ENCODE results near the gene STEAP4. TPM values are rescaled to one million over a fixed set of nuclear protein-coding genes. Genes with fewer than 3 reads are reported as not detected.

STEAP4 gene
- total RNA-seq, 1 donor from 2014 or later: not detected

DNA sequence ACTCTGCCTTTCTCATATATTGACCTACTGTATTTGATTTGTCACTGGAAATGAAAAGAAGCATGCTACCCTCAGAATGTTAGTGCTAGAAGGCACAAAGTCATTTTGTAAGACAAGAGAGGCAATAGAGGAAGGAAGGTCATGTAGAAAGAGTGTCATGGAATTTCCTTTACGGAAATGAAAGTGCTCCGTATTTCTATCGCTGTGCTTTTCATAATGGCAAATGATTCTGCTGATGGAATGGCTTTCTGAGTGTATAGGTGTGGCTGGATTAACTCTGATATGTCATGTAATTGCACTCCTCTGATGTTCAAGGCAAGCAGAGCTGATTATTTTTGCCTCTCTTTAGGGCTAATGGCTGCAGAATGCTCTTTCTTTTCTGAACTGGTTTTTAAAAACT is 15.5 kb upstream of the STEAP4 start:
- no peak overlapping the region for H3K27ac Mint-ChIP-seq
- DNase-seq (ENCODE audit: low spot score): no peak
- no peak overlapping the region for H3K4me3 Mint-ChIP-seq
- Histone ChIP-seq H3K4me2 (no peak overlapping the region), H3K79me2 (ENCODE audit: low read depth) (no peaks in the 10 kb centered on the region), H3K4me1 (no peaks in the 10 kb centered on the region), H3F3A (ENCODE audit: low read depth) (no peaks in the 10 kb centered on the region), H3K4me3 (no peak overlapping the region), H3K9ac (no peak overlapping the region), H3K9me3 (ENCODE audit: low read depth) (no peaks in the 10 kb centered on the region), H4K20me1 (ENCODE audit: low read depth) (no peaks in the 10 kb centered on the region), H3K27me3 (no peaks in the 10 kb centered on the region), H3K27ac (no peak overlapping the region), H3K36me3 (no peaks in the 10 kb centered on the region), H2AFZ (replicated peaks) (no peak overlapping the region)
- no peaks in the 10 kb centered on the region for H3K4me1 Mint-ChIP-seq
- TF ChIP-seq, protein P1, sequence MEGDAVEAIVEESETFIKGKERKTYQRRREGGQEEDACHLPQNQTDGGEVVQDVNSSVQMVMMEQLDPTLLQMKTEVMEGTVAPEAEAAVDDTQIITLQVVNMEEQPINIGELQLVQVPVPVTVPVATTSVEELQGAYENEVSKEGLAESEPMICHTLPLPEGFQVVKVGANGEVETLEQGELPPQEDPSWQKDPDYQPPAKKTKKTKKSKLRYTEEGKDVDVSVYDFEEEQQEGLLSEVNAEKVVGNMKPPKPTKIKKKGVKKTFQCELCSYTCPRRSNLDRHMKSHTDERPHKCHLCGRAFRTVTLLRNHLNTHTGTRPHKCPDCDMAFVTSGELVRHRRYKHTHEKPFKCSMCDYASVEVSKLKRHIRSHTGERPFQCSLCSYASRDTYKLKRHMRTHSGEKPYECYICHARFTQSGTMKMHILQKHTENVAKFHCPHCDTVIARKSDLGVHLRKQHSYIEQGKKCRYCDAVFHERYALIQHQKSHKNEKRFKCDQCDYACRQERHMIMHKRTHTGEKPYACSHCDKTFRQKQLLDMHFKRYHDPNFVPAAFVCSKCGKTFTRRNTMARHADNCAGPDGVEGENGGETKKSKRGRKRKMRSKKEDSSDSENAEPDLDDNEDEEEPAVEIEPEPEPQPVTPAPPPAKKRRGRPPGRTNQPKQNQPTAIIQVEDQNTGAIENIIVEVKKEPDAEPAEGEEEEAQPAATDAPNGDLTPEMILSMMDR (IDR thresholded peaks at IDR 0.05): no peak
- H3K36me3 Mint-ChIP-seq: no peaks in the 10 kb centered on the region
- H3K27me3 Mint-ChIP-seq (ENCODE audit: insufficient read depth, low read depth): no peaks in the 10 kb centered on the region
- H3K9me3 Mint-ChIP-seq: no peaks in the 10 kb centered on the region

DNA sequence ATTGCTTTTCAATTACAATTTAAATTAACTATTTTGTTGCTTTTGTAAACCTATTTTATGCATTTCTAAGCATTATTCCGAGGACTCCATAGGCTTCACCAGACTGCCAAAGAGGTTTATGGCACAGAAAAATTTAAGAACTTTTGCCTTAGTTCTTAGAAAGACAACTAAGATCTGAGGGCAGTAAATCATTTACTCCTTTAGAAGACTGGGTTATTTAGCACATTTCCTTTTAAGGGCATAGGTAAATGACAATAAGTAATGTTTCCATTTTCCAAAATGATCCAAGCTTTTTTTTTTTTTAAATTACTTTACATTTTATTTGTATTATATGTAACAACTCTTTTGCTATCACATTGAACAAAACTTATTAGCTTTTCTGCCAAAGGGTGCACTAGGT is 15.0 kb upstream of the STEAP4 start:
- H3K27ac Mint-ChIP-seq: no peak overlapping the region
- H3K9ac ChIP-seq: no peak overlapping the region
- H3K4me1 ChIP-seq: no peaks in the 10 kb centered on the region
- H3K4me3 Mint-ChIP-seq: no peak overlapping the region
- no peak overlapping the region for H3K4me2 ChIP-seq
- H3K36me3 Mint-ChIP-seq: no peaks in the 10 kb centered on the region
- H3K36me3 ChIP-seq: no peaks in the 10 kb centered on the region
- no peak for TF ChIP-seq EZH2phosphoT487 (IDR thresholded peaks at IDR 0.05)
- TF ChIP-seq, protein P1 (IDR thresholded peaks at IDR 0.05): no peak
- TF ChIP-seq EZH2 (IDR thresholded peaks at IDR 0.05): no peak
- no peak for DNase-seq (ENCODE audit: low spot score)
- no peak overlapping the region for H3K27ac ChIP-seq
- no peaks in the 10 kb centered on the region for H3K4me1 Mint-ChIP-seq
- no peak overlapping the region for H3K4me3 ChIP-seq
- H3K79me2 ChIP-seq (ENCODE audit: low read depth): no peaks in the 10 kb centered on the region
- H3K27me3 Mint-ChIP-seq (ENCODE audit: insufficient read depth, low read depth): no peaks in the 10 kb centered on the region
- H4K20me1 ChIP-seq (ENCODE audit: low read depth): no peaks in the 10 kb centered on the region
- H2AFZ ChIP-seq (replicated peaks): no peak overlapping the region
- H3F3A ChIP-seq (ENCODE audit: low read depth): no peaks in the 10 kb centered on the region
- H3K9me3 Mint-ChIP-seq: no peaks in the 10 kb centered on the region
- H3K27me3 ChIP-seq: no peaks in the 10 kb centered on the region
- no peaks in the 10 kb centered on the region for H3K9me3 ChIP-seq (ENCODE audit: low read depth)

DNA sequence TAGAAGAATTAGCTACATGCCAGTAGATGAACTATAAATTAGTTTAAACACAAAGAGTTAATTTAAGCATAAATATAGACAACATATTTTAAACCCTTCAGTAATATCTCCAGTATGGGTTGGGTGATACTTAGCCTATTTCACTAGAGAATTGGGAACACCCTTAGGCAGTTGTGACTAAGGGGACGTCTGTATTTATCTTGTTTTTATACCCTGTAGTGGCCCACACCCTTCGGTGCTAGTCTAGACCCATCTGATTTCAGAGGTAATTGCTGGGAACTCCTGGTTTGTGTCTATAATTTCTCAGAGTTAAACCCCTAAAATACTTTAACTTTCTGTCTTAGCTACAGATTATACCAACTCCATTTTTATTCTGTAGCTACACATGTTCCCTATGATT is 11.5 kb upstream of the STEAP4 start:
- H3K36me3 Mint-ChIP-seq: no peaks in the 10 kb centered on the region
- no peak overlapping the region for H3K4me3 ChIP-seq

More for the DNA sequence above, 11.5 kb upstream of the STEAP4 start:
- Histone ChIP-seq H2AFZ (replicated peaks) (no peak overlapping the region), H3K27me3 (no peaks in the 10 kb centered on the region), H3F3A (ENCODE audit: low read depth) (no peaks in the 10 kb centered on the region), H3K27ac (no peak overlapping the region), H3K4me2 (no peak overlapping the region), H3K79me2 (ENCODE audit: low read depth) (no peaks in the 10 kb centered on the region), H3K36me3 (no peaks in the 10 kb centered on the region), H3K9ac (no peak overlapping the region), H4K20me1 (ENCODE audit: low read depth) (no peaks in the 10 kb centered on the region), H3K9me3 (ENCODE audit: low read depth) (no peaks in the 10 kb centered on the region), H3K4me1 (no peaks in the 10 kb centered on the region)
- TF ChIP-seq, protein P1 (IDR thresholded peaks at IDR 0.05): no peak
- no peak for TF ChIP-seq EZH2phosphoT487 (IDR thresholded peaks at IDR 0.05)
- TF ChIP-seq EZH2 (IDR thresholded peaks at IDR 0.05): no peak
- Mint-ChIP-seq H3K27me3 (ENCODE audit: insufficient read depth, low read depth) (no peaks in the 10 kb centered on the region), H3K4me3 (no peak overlapping the region), H3K9me3 (no peaks in the 10 kb centered on the region), H3K4me1 (no peaks in the 10 kb centered on the region), H3K27ac (no peak overlapping the region)
- DNase-seq (ENCODE audit: low spot score): no peak
